ENCODE results near the gene PTX4. TPM values are rescaled to one million over a fixed set of nuclear protein-coding genes. Genes with fewer than 3 reads are reported as not detected.
A peak's percentile ranks its signal among the peaks of the same experiment; 100 is the strongest.
"Not testable (repeated sequence)": the region's sequence is repeated elsewhere in the genome, so short reads cannot be mapped to it uniquely, and the experiment has no call there.

Gene PTX4
- total RNA-seq, 1 experiment from 2014 or later: not detected

- no peak for DNase-seq (ENCODE audit: low read depth)
Observed at GRCh38 chr16:1485847-1486496, 2.8 kb downstream of the PTX4 start.

GRCh38 chr16:1481906-1482835 lies 6.6 kb downstream of the PTX4 start:
- DNase-seq (ENCODE audit: low read depth): no peak

GRCh38 chr16:1478937-1479336 lies 9.8 kb downstream of the PTX4 start:
- DNase-seq (ENCODE audit: low read depth): not testable (repeated sequence)

GRCh38 chr16:1477033-1477432 lies 11.7 kb downstream of the PTX4 start:
- DNase-seq (ENCODE audit: low read depth): no peak

- DNase-seq (ENCODE audit: low read depth): no peak
Observed at GRCh38 chr16:1475552-1476114, 13.1 kb downstream of the PTX4 start.

DNA sequence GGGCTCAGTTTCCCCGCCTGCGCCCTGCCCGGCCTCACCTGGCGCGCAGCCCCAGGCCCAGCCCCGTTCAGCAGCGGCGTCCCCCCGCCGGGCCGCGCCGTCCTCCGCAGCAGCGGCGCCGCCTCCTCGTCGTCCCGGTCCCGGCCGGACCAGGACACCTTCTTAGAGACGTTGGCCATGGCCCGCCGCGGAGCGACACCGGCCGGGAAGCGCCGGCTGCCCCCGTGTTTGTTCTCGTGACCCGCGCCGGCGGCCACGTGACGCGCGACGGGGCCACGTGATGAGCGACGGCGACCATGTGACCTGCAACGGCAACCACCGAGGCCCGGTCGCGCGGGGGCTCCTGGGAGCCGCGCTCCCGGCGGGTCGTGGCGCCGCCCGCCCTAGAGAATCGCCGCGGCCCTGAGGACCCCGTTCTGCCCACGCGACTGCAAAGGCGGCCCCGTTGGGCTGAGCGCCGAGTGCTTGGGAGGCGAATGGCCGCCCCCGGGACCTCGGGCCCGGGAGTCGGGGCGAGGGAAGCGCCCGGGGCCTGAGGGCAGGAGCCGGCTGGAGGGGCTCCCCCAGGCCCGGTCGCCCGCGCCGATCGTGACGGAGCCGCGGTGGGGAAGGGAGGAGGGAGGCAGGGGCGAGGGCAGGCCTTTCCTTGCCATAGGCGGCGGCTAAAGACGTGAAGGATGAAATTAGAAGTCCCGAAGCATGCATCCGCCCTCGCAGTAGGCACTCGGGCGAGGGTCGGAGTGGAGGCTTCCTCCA lies 13.8 kb downstream of the PTX4 start, which contains the start of gene CLCN7:
Gene CLCN7 (minus strand): TSS at position 233 of the 756 bp plus-strand sequence. CDS start 54 bp downstream, at position 179.
- peak; percentile 79 for DNase-seq (ENCODE audit: low read depth)

- no peak for DNase-seq (ENCODE audit: low read depth)
Observed at GRCh38 chr16:1474082-1474795, 14.5 kb downstream of the PTX4 start.

DNA sequence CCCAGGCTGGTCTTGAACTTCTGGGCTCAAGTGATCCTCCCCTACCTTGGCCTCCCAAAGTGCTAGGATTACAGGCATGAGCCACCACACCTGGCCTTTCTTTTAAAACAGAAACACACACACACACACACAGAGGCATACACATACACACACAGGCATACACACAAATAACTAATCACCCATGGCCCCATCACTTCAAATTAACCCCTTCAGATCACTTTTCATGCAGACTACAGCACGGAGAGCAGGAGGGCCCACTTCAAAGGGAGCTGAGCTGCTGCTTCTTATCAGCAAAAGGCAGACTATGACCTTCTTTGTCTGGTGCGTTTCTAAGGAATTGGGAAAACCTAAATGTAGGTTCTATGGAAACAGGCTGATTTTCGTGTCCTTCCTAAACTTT lies 15.8 kb downstream of the PTX4 start:
- no peak for DNase-seq (ENCODE audit: low read depth)

GRCh38 chr16:1471569-1472194 lies 17.1 kb downstream of the PTX4 start:
- no peak for DNase-seq (ENCODE audit: low read depth)

- peak; percentile 49 for DNase-seq (ENCODE audit: low read depth)
Observed at GRCh38 chr16:1470481-1471251, 18.1 kb downstream of the PTX4 start.

DNA sequence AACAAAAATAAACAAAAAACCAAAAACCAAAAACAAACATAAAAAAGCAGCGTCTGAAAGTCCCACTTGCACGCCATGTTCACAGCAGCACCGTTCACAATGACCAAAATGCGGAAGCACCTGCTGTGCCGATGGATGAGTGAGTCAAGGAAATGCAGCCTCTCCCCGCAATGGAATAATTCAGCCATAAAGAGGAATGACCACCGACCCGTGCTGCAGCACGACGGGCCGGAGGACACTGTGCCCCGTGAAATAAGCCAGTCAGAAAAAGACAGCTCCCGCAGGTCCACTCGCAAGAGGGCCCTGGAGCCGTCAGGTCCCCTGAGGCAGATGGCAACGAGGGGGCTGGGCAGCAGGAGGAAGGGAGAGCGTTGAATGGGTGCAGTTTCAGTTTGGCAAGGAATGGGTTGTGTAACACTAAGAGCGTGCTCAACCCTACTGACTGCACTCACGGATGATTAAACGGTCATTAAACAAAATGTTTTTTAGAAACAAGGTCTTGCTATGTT lies 19.0 kb downstream of the PTX4 start:
- DNase-seq (ENCODE audit: low read depth): no peak

DNA sequence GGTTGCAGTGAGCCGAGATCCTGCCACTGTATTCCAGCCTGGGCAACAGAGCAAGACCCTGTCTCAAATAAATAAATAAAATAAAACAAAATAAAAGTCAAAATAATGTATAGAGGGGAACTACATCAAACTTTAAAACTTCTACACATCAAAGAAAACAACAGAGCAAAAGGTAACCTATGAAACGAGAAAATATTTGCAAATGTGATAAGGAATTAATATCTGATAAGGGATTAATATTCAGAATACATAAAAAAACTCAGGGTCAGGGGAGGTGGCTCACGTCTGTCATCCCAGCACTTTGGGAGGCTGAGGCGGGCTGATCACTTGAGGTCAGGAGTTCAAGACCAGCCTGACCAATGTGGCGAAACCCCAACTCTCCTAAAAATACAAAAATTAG lies 19.6 kb downstream of the PTX4 start:
- not testable (repeated sequence) for DNase-seq (ENCODE audit: low read depth)

DNA sequence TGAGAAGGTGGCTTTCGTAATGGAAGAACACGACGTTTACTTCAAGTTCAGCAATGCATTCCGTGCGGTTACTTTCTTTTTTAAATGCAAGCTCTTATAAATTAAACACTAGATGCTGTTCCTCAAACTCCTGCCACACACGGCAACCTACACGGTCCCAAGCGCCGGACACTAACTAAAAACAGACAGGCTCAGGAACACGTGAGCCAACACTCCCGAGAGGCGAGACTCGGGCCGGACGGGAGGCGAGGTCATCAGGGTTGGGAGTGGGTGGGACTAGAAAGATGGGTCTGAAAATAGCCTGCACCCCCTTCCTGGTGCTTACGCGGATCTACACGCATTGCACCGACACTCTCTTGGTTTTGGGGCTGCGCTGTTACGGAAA lies 20.3 kb downstream of the PTX4 start:
- no peak for DNase-seq (ENCODE audit: low read depth)

- no peak for DNase-seq (ENCODE audit: low read depth)
Observed at GRCh38 chr16:1466968-1467521, 21.7 kb downstream of the PTX4 start.

DNA sequence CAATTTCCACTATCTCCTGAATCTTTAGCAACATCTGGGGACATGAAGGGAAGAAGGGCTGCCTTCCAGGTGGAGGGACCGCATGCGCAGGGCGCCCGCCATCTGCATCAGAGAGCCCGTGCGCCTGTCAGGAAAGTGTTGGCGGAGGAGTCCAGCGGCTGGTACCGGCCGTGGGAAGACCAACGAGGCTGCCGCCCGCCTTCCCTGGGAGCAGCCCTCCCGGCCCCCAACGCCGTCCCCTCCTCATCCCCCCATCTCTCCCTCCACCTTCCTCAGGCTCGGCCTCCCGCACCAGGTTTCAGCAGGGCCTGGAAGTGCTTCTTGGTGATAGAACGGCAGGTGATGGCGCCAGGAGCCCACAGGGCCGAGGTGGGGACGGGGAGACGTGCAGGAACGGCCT lies 22.7 kb downstream of the PTX4 start:
- DNase-seq (ENCODE audit: low read depth): no peak

DNA sequence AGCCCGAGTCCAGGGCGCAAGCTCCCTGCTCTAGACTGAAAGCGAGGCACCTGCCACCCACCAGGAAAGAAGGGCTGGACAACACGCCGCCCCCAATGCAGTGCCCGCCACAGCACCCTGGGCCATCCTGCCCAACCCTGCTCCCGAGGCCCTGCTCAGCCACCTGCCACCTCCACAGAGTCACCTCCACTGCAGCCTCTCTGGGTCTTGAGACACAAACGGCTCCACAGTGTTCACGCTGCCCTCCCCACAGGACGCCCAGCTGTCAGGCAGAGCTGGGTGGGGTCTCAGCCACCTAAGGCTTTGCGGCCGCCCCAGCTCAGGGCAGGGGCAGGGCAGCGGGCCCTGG lies 23.2 kb downstream of the PTX4 start:
- DNase-seq (ENCODE audit: low read depth): no peak

DNA sequence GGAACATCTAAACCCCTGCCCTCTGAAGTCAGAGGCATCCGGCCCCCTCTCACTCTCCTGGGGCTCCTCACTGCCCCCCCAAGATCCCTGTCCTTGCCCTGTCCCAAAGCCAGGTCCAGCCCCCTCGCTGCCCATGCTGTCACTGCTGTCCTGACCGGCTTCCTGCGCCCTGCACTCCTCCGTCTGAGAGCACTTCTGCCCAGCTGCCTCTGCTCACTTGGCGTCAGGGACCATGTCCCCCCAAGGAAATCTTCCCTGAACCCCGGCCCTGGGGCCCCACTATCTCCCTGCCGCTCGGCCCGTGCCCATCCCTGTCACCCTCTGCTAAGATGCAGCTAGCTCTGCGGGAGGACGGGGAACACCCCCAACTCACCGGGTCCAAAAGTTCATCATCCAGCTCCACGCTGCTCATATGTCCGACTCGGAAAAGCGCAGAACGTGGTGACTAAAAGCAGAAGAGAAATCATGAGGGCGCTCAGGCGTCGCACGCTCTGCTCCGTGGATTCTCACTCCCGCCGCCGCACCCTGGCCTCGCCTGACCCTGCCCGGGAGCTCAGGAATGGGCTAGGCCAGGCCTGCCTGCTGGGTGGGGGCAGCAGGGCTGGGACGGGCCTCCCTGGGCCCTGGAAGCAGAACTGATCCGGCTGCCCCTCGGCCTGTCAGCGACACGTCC lies 23.7 kb downstream of the PTX4 start:
- DNase-seq (ENCODE audit: low read depth): no peak

DNA sequence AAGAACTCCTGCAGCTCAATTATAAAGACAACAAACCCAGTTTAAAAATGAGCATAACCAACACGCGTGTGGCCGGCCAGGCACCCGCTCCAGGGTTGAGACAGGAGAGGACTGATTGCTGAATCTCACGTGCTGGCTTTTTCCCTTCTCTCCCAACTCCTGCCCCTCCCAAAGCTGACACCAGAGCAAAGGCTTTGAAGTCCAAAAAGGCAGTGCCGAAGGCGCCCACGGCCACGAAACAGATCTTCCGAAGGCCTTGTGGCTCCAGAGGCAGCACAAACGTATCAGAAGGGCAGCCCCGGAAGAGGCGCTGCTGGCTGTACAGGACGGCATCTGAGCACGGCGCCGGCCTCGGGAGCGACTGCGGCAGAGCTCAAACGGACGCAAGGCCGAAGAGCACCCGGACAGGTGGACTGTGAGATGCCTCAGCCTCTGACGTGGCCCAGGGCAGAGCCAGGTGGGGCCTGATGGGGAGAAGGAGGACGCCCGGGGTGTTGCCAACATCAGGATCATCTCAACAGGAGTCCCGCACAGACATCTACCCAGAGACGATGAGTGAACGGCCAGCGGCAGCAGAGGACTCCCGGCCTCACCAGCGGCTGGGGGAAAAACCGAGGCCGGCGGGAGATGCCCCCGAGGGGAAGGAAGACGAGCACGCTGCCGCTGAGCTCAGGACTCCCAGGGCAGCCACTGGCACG lies 24.4 kb downstream of the PTX4 start:
- no peak for DNase-seq (ENCODE audit: low read depth)
